ENCODE measurements around the gene KCNK1.

The KCNK1 gene

DNA sequence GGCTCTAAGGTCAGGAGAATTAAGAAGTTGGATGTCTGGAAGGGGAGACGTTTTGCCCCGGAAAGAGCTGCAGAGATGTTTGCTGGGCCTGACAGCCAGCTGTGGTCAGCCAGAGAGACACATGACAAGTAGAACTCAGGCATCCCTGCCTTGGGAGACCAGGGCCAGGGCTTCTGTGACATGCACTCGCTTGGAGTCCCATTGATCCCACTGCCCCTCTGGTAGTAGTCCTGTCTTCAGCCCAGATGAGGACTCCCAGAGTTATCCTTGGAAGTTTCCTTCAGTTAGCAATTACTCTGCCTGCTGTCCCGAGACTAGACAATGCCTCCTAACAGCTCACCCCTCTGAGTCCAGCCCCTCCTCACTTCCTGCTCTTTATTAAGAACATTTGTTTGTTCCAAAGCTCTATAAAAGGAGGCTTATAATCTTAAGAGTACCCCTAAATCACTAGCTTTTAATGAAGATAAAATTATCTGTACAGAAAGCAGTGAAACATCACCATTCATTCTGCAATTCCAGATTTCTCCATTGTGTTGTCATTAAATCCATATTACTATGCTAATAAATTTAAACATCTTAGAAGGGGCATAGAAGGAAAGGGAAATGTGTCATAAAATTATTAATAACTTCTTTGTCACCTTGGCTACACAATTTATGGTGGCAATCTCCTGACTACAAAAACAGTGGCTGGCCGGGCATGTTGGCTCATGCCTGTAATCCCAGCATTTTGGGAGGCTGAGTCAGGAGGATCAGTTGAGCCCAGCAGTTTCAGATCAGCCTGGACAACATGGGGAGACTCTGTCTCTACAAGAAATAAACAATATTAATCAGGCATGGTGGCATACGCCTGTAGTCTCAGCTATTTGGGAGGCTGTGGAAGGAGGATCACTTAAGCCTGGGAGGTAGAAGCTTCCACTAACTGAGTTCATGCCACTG is 94.2 kb downstream of the KCNK1 start:
- no peak for FAIRE-seq

DNA sequence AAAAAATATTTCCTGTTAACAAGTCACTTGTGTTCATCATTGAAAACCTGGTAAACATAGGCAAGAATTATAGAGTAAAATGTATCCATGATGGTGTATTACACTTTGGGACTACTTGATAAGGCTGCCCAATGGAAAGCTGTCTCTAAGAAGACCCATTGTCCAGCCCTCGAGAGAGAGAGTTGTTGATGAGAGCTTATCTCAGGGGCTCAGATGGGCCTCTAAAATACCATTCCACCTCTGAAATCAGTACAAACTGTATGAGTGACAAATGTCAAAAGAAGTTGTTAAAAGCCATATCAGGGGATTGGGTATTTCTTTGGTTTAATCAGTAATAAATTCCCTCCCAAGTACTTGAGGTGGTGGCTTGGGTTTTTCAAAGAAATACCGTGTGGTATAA is 96.1 kb downstream of the KCNK1 start:
- no peak for FAIRE-seq

DNA sequence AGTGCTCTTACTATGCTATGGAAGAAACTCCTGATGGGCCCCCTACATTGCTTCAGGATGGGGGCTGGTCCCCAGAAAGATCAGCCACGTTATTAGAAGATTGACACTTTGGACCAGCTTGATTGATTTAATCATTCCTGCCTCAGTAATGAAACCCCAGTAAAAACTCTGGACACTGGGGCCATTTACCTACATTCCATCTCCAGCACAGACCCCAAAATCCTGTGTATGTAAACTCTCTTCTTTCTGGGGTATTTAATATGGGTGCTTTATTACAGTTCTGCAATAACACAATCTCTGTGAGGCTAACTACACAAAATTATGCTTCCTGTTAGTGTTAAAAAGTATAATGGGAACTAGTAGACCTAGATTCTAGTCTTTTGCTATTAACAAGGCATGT is 96.6 kb downstream of the KCNK1 start:
- FAIRE-seq = no peak

DNA sequence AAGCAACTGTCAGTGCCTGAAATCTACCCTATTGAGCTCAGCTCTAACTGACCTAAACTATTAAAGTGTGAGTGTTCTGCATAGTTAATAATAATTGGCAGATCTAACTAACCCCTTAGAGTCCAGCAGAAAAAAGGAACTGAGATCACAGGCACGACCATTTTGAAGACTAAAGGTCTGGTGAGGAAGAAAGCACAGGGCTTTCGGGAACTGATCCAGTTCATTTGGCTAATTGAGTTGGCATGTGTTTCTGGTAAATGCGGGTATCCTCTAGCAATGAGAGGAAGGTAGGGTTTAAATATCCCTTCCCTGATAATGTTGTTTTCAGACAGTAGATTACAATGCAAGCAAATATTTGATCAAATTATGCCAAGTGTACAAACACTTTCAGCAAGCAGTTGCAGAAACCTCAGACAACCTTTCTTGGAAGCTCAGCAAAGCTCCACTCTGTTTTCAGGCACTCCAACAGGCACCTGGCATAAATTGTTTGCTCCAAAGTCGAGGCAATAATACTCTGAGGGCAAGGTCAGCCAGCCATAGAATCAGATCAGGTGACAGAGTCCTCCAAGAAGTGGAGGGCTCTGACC is 100.8 kb downstream of the KCNK1 start:
- FAIRE-seq = no peak

DNA sequence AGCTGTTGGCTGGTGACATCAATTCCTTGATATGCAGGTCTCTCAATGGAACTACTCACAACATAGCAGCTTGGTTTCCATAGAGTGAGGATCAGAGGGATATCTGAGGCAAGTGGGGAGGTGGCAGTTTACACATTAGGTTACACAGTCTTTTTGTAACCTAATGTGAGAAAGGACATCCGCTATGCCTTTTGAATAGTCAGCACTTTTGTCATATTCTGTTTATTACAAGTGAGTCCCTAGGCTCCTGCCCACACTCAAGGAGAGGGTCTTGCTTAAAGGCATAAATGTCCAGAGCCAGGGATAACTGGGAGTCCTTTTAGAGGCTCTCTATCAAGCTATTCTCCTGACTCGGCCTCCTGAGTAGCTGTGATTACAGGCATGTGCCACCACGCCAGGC is 104.2 kb downstream of the KCNK1 start:
- FAIRE-seq = no peak

DNA sequence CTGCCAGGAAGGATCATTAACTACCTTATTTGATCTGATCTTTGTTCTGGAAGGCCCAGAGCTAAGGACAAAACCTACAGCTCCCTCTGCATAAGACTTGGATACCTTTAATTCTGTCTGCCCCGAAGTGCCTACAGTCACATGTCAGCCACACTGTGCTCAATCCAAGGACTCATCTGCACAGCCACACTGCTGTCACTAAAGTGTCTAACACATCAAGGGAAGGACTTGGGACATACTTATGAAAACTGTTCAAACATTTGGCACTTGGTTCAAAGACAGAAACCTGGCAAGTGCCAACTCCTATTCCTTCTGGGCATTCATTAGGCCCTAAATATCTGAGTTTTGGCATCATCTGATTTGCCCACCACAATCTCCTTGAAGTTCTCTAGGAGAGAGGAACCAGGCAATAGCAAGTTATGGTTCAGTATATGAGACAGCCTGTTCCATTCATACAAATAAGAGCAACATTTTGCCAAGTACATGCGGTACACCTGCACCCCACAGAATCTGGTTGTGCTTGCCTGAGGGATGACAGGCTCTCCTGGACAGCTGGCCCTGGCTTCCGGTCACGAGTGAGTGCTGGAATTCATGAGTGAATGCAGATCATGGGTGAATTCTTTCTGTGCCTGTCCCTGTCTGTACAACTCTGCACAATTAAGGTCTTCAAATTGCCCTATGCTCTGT is 105.9 kb downstream of the KCNK1 start:
- no peak for FAIRE-seq

DNA sequence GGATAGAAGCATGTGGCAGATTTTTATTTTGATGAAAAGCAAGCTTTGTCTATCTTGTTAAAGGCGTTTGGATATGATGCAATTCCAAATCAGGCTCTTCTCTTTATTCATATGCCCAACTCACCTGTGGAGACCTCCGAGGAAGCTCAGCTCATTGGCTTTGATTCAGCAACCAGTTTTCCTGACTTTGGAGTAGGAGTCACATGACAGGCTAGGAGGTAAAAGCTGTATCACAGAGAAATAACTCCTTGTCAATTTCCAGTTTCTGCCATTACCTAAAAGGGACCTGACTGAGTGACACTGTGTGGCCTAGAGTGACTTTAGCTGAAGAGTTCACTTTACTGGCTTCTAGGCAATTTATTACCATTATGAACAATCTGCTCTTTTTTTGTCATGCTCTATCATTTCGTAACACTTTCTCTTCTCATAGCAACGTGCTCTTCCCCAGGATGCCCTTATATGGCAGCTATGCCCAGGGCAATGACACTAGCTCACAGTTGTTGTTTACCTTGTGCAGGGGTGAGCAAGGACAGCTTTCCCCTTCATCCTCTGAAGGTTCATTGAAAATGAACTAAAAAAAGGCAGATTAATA is 107.2 kb downstream of the KCNK1 start:
- no peak for FAIRE-seq
